Measurements from ENCODE around the gene IFRD2.
"Not testable (repeated sequence)": the region's sequence is repeated elsewhere in the genome, so short reads cannot be mapped to it uniquely, and the experiment has no call there.

IFRD2 gene

GRCh38 chr3:50300681-50301254, 8.5 kb upstream of the IFRD2 start:
- DNase-seq, result no peak

GRCh38 chr3:50299929-50300680, 7.9 kb upstream of the IFRD2 start:
- DNase-seq, result no peak

GRCh38 chr3:50299638-50299928, 7.4 kb upstream of the IFRD2 start:
- no peak for DNase-seq

GRCh38 chr3:50298836-50299637, 6.8 kb upstream of the IFRD2 start, which contains the start of the genes HYAL3 and NAA80:
Gene HYAL3 (minus strand): TSS chr3:50299405. CDS start chr3:50295602, 3,803 bp downstream.
Gene NAA80 (minus strand): TSS chr3:50299405. CDS start chr3:50297463, 1,942 bp downstream.
- DNase-seq, result peak; percentile 99

GRCh38 chr3:50297896-50298725, 5.9 kb upstream of the IFRD2 start:
- no peak for DNase-seq

GRCh38 chr3:50297384-50297775, 5.2 kb upstream of the IFRD2 start:
- no peak for DNase-seq

- no peak for DNase-seq
Measured at GRCh38 chr3:50296721-50297383, 4.6 kb upstream of the IFRD2 start.

- DNase-seq, result no peak
Measured at GRCh38 chr3:50295553-50296431, 3.6 kb upstream of the IFRD2 start.

GRCh38 chr3:50294492-50295403, 2.5 kb upstream of the IFRD2 start:
- DNase-seq, result no peak

GRCh38 chr3:50294089-50294488, 1.9 kb upstream of the IFRD2 start:
- no peak for DNase-seq

GRCh38 chr3:50293079-50293801, 1.0 kb upstream of the IFRD2 start:
- no peak for DNase-seq

GRCh38 chr3:50290161-50290641, 2.0 kb downstream of the IFRD2 start:
- no peak for DNase-seq

GRCh38 chr3:50289130-50289529, 3.1 kb downstream of the IFRD2 start:
- no peak for DNase-seq

- no peak for DNase-seq
Measured at GRCh38 chr3:50288387-50289007, 3.7 kb downstream of the IFRD2 start.

GRCh38 chr3:50287262-50287661, 5.0 kb downstream of the IFRD2 start:
- DNase-seq, result no peak

- no peak for DNase-seq
Measured at GRCh38 chr3:50286322-50287227, 5.7 kb downstream of the IFRD2 start.

GRCh38 chr3:50284121-50284520, 8.1 kb downstream of the IFRD2 start:
- not testable (repeated sequence) for DNase-seq
